Neural progenitor cell (in vitro differentiated cells): Measurements from ENCODE around the gene MFSD12. TPM values are rescaled to one million over a fixed set of nuclear protein-coding genes. Genes with fewer than 3 reads are reported as not detected.

Experiments used
- DNase-seq: peaks from one replicate; pipeline ENCODE4 v3.0.0-alpha.2; 2016; ENCODE audit warnings: low spot score
- H2AFZ ChIP-seq: fragments of 200-600 bp; sonication (generic); replicated peaks from 2 replicates; pipeline ENCODE4 v1.6.1; 2016; ENCODE audit warnings: antibody characterized with exemption
- H3F3A ChIP-seq: fragments of 200-600 bp; sonication (generic); 2 replicates; pipeline ENCODE4 v1.6.1; 2016; ENCODE audit warnings: antibody characterized with exemption, low read depth
- H3K27ac ChIP-seq: fragments of 200-600 bp; sonication (generic); 2 replicates; pipeline ENCODE4 v1.5.1; 2016; ENCODE audit warnings: mild to moderate bottlenecking
- H3K27me3 ChIP-seq: fragments of 200-600 bp; sonication (generic); 2 replicates; pipeline ENCODE4 v1.6.1; 2016; ENCODE audit warnings: mild to moderate bottlenecking, moderate library complexity
- H3K36me3 ChIP-seq: fragments of 200-600 bp; sonication (generic); 2 replicates; pipeline ENCODE4 v1.5.1; 2016
- H3K4me1 ChIP-seq: fragments of 200-600 bp; sonication (generic); 2 replicates; pipeline ENCODE4 v1.6.1; 2016; ENCODE audit warnings: mixed run types
- H3K4me2 ChIP-seq: fragments of 200-600 bp; sonication (generic); 2 replicates; pipeline ENCODE4 v1.6.1; 2016
- H3K4me3 ChIP-seq: fragments of 200-600 bp; sonication (generic); 2 replicates; pipeline ENCODE4 v1.5.1; 2016
- H3K79me2 ChIP-seq: fragments of 200-600 bp; sonication (generic); 2 replicates; pipeline ENCODE4 v1.6.1; 2016; ENCODE audit warnings: low read depth
- H3K9ac ChIP-seq: fragments of 200-600 bp; sonication (generic); 2 replicates; pipeline ENCODE4 v1.6.1; 2016
- H3K9me3 ChIP-seq: fragments of 200-600 bp; sonication (generic); 2 replicates; pipeline ENCODE4 v1.5.1; 2016; ENCODE audit warnings: low read depth
- H4K20me1 ChIP-seq: fragments of 200-600 bp; sonication (generic); 2 replicates; pipeline ENCODE4 v1.6.1; 2016; ENCODE audit warnings: low read depth
- H3K27ac Mint-ChIP-seq: 3 replicates; pipeline ENCODE4 v1.8.0; 2021; ENCODE audit warnings: mixed read lengths
- H3K27me3 Mint-ChIP-seq: 2 replicates; pipeline ENCODE4 v1.8.0; 2022; ENCODE audit warnings: low read depth, mild to moderate bottlenecking, inconsistent platforms, moderate library complexity, mixed read lengths; ENCODE audit not compliant: insufficient read depth
- H3K36me3 Mint-ChIP-seq: 3 replicates; pipeline ENCODE4 v1.8.0; 2021; ENCODE audit warnings: mixed read lengths
- H3K4me1 Mint-ChIP-seq: 3 replicates; pipeline ENCODE4 v1.8.0; 2021; ENCODE audit warnings: mixed read lengths
- H3K4me3 Mint-ChIP-seq: 3 replicates; pipeline ENCODE4 v1.8.0; 2021; ENCODE audit warnings: mild to moderate bottlenecking, moderate library complexity, mixed read lengths
- H3K9me3 Mint-ChIP-seq: 3 replicates; pipeline ENCODE4 v1.8.0; 2020; ENCODE audit warnings: mixed read lengths
- CTCF ChIP-seq: fragments of 200-600 bp; sonication (generic); IDR thresholded peaks from 2 replicates; pipeline ENCODE4 v1.5.1; 2017; ENCODE audit warnings: antibody characterized with exemption, mild to moderate bottlenecking
- EZH2 ChIP-seq: fragments of 200-600 bp; sonication (generic); IDR thresholded peaks from 2 replicates; pipeline ENCODE4 v1.6.1; 2017; ENCODE audit warnings: antibody characterized with exemption, mild to moderate bottlenecking, moderate library complexity
- EZH2phosphoT487 ChIP-seq: fragments of 200-600 bp; sonication (generic); IDR thresholded peaks from 2 replicates; pipeline ENCODE4 v1.6.1; 2017; ENCODE audit warnings: antibody characterized with exemption
- total RNA-seq: library from RNA; depleted of rRNA; stranded (reverse); fragments of >200 nt; gene quantifications from 2 replicates; pipeline ENCODE4 v1.2.3, GENCODE V29; 2015; ENCODE audit warnings: low replicate concordance

Gene MFSD12
- total RNA-seq, 1 donor from 2014 or later, result 34.1 TPM

DNA sequence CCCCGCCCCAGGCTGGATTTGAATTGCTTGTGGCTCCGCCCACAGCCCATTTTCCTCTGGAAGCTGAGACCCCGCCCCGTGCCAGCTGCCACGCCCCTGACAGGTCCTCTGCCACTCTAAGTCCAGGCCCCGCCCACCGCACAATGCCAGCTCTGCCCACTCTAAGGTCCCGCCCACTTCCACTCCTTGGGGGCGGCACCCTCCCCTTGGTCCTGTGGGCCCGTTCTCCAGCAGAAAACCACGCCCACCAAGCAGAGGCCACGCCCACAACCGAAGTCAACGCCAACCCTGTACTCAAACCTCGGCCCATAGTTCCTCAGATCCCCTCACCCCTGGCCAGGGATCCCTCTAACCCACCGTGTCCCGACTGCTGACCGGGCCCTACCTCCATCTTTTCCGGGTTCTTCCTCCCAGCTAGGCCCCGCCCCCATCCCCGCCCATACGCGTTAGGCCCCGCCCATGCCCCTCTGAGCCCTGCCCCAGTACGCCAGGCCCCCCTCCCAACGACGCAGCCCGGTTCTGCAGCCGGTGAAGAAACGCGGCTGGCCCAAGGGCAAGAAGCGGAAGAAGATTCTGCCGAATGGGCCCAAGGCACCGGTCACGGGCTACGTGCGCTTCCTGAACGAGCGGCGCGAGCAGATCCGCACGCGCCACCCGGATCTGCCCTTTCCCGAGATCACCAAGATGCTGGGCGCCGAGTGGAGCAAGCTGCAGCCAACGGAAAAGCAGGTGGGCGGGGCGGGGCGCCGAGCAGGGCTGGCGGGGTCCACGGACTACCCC is 16.7 kb upstream of the MFSD12 start:
- Histone ChIP-seq H3K4me3 (peak overlapping the region; percentile 95), H3K79me2 (peaks cover 6% of the 10 kb centered on the region), H3K36me3 (no peaks in the 10 kb centered on the region), H3K4me1 (peaks cover 15% of the 10 kb centered on the region), H4K20me1 (peaks cover 57% of the 10 kb centered on the region), H3K27ac (no peak overlapping the region), H3K27me3 (peaks cover 45% of the 10 kb centered on the region), H3F3A (peaks cover 48% of the 10 kb centered on the region), H2AFZ (no peak overlapping the region), H3K9me3 (no peaks in the 10 kb centered on the region), H3K4me2 (peak overlapping the region; percentile 93), H3K9ac (no peak overlapping the region)
- Mint-ChIP-seq H3K36me3 (peaks cover 7% of the 10 kb centered on the region), H3K27me3 (peaks cover 7% of the 10 kb centered on the region), H3K27ac (no peak overlapping the region), H3K4me1 (peaks cover 23% of the 10 kb centered on the region), H3K9me3 (no peaks in the 10 kb centered on the region), H3K4me3 (peak overlapping the region; percentile 88)
- no peak for TF ChIP-seq EZH2phosphoT487
- no peak for TF ChIP-seq CTCF
- no peak for TF ChIP-seq EZH2
- DNase-seq, result peak; percentile 98

DNA sequence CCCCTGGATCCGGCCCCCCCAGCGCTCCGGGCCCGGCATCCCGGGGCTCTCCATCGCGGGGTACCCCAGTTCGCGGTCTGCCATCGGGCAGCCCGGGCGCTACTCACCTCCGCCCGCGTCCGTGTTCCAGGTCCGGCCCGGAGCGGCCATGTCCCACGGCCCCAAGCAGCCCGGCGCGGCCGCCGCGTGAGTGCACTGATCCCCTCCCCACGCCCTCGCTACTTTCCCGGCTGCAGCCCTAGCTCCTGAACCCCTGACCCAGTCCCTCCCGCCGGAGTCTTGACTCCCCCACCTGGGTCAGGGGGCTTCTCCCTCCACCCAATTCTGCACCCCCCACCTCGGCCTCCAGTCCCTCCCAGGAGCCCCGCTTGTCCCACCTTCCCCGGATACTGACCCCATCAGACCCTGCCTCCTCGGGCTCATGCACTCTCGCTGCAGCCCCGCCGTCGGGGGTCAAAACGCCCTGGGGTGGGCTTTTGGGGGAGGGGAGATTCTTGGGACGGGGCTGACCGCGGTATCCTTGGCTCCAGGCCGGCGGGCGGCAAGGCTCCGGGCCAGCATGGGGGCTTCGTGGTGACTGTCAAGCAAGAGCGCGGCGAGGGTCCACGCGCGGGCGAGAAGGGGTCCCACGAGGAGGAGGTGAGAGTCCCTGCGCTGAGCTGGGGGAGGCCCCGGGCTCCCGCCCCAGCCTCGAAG is 15.9 kb upstream of the MFSD12 start:
- Histone ChIP-seq H3K4me3 (peak overlapping the region; percentile 95), H3F3A (peaks cover 41% of the 10 kb centered on the region), H3K27ac (no peak overlapping the region), H3K4me2 (peak overlapping the region; percentile 93), H3K79me2 (peaks cover 6% of the 10 kb centered on the region), H3K9me3 (no peaks in the 10 kb centered on the region), H3K27me3 (peaks cover 38% of the 10 kb centered on the region), H3K4me1 (peaks cover 15% of the 10 kb centered on the region), H2AFZ (no peak overlapping the region), H3K9ac (peak overlapping the region; percentile 82), H3K36me3 (no peaks in the 10 kb centered on the region), H4K20me1 (peaks cover 51% of the 10 kb centered on the region)
- Mint-ChIP-seq H3K4me3 (peak overlapping the region; percentile 88), H3K27ac (no peak overlapping the region), H3K36me3 (peaks cover 7% of the 10 kb centered on the region), H3K27me3 (peaks cover 9% of the 10 kb centered on the region), H3K9me3 (no peaks in the 10 kb centered on the region), H3K4me1 (peaks cover 29% of the 10 kb centered on the region)
- peak; percentile 61 for DNase-seq
- TF ChIP-seq CTCF, result no peak
- no peak for TF ChIP-seq EZH2
- TF ChIP-seq EZH2phosphoT487, result no peak

- Mint-ChIP-seq H3K36me3 (peaks cover 7% of the 10 kb centered on the region), H3K4me3 (peak within 1 kb of the TSS; percentile 89), H3K9me3 (no peaks in the 10 kb centered on the region), H3K27ac (peak within 1 kb of the TSS; percentile 63), H3K27me3 (peaks cover 10% of the 10 kb centered on the region), H3K4me1 (peaks cover 29% of the 10 kb centered on the region)
- H3K27ac ChIP-seq, result no peak within 1 kb of the TSS
- peak within 1 kb of the TSS; percentile 46 for H2AFZ ChIP-seq
- peaks cover 46% of the 10 kb centered on the region for H4K20me1 ChIP-seq
- H3K27me3 ChIP-seq, result peaks cover 33% of the 10 kb centered on the region
- H3K9ac ChIP-seq, result peak within 1 kb of the TSS; percentile 82
- no peak for DNase-seq
- peaks cover 37% of the 10 kb centered on the region for H3F3A ChIP-seq
- H3K4me1 ChIP-seq, result peaks cover 15% of the 10 kb centered on the region
- TF ChIP-seq EZH2phosphoT487, result no peak
- no peak for TF ChIP-seq CTCF
- no peak for TF ChIP-seq EZH2
- no peaks in the 10 kb centered on the region for H3K36me3 ChIP-seq
- no peaks in the 10 kb centered on the region for H3K9me3 ChIP-seq
- H3K4me3 ChIP-seq, result peak within 1 kb of the TSS; percentile 95
- peaks cover 6% of the 10 kb centered on the region for H3K79me2 ChIP-seq
- peak within 1 kb of the TSS; percentile 93 for H3K4me2 ChIP-seq
Measured at GRCh38 chr19:3572855-3573161, 15.4 kb upstream of the MFSD12 start, which contains the start of gene HMG20B. Gene HMG20B (plus strand): TSS chr19:3572944. CDS start chr19:3573310, 366 bp downstream.
